B cell (primary cell): Measurements from ENCODE around the gene KCNQ5. TPM values are rescaled to one million over a fixed set of nuclear protein-coding genes. Genes with fewer than 3 reads are reported as not detected.

Experiments
- ATAC-seq: fragments of 200-7000 bp; cut with Tn5 transposase; one replicate; pipeline ENCODE4 v1.10.0; 2021; ENCODE audit warnings: low read depth, mild to moderate bottlenecking, moderate number of reproducible peaks, moderate library complexity
- CTCF ChIA-PET: fragments of 350-600 bp; sonication (Branson Sonifier 250); formaldehyde crosslinking; loops from one replicate; lab custom pipeline; 2021; ENCODE audit warnings: antibody characterized with exemption, inconsistent platforms; lab: Charles Lee
- POLR2A ChIA-PET: fragments of 350-600 bp; sonication (Branson Sonifier 250); formaldehyde crosslinking; loops from one replicate; lab custom pipeline; 2021; ENCODE audit warnings: antibody characterized with exemption; lab: Charles Lee
- DNase-seq: peaks from one replicate; pipeline ENCODE4 v3.0.0; 2013
- H2AFZ ChIP-seq: 2 replicates; pipeline ENCODE4 v1.6.1; 2012; ENCODE audit warnings: mild to moderate bottlenecking, low read depth, low read length; ENCODE audit not compliant: insufficient read depth, poor library complexity, severe bottlenecking
- H3K27ac ChIP-seq, 2 donors: 1 replicate in 1 of 2; 2 replicates in 1 of 2; pipeline ENCODE4 v1.5.1; 2012 to 2013; ENCODE audit warnings: low read length in 2 of 2, mild to moderate bottlenecking in 2 of 2, moderate library complexity in 1 of 2
- H3K27me3 ChIP-seq, 4 experiments: fragments of 200-600 bp in 1 of 4; sonication (generic) in 1 of 4; replicated peaks in 1 of 4; 1 replicate in 2 of 4; 2 replicates in 2 of 4; pipeline versions ENCODE4 v1.6.1 to v1.7.0; 2013 to 2016; ENCODE audit warnings: low read length in 3 of 4, mild to moderate bottlenecking in 2 of 4, mixed read lengths in 1 of 4, moderate library complexity in 1 of 4; ENCODE audit not compliant: insufficient read depth in 4 of 4, control insufficient read depth in 3 of 4; ENCODE audit errors: control extremely low read depth in 1 of 4
- H3K36me3 ChIP-seq, 2 experiments: replicated peaks in 1 of 2; 1 replicate in 1 of 2; 2 replicates in 1 of 2; pipeline versions ENCODE4 v1.6.1 to v1.7.1; 2013; ENCODE audit warnings: low read length in 1 of 2; ENCODE audit not compliant: insufficient read depth in 2 of 2, control insufficient read depth in 1 of 2; ENCODE audit errors: control extremely low read depth in 1 of 2, extremely low read depth in 1 of 2
- H3K4me1 ChIP-seq, 2 donors: fragments of 200-600 bp in 1 of 2; sonication (generic) in 1 of 2; 1 replicate in 1 of 2; 2 replicates in 1 of 2; pipeline versions ENCODE4 v1.5.1 to v1.6.1; 2013 to 2017; ENCODE audit warnings: low read length in 2 of 2; ENCODE audit not compliant: control insufficient read depth in 2 of 2, insufficient read depth in 2 of 2
- H3K4me2 ChIP-seq: replicated peaks from 2 replicates; pipeline ENCODE3; 2012; ENCODE audit warnings: mild to moderate bottlenecking, low read depth, low read length; ENCODE audit not compliant: poor library complexity, severe bottlenecking
- H3K4me3 ChIP-seq, 5 experiments: fragments of 200-600 bp in 1 of 5; sonication (generic) in 1 of 5; 1 replicate in 3 of 5; 2 replicates in 2 of 5; pipeline versions ENCODE4 v1.5.1 to v1.7.0; 2011 to 2016; ENCODE audit warnings: low read length in 4 of 5, mild to moderate bottlenecking in 4 of 5, low read depth in 2 of 5, control low read depth in 1 of 5, moderate library complexity in 1 of 5; ENCODE audit not compliant: insufficient read depth in 1 of 5; ENCODE audit errors: control extremely low read depth in 1 of 5, extremely low read depth in 1 of 5
- H3K79me2 ChIP-seq: fragments of 200-600 bp; sonication (generic); one replicate; pipeline ENCODE4 v1.6.0; 2016; ENCODE audit warnings: low read length; ENCODE audit not compliant: control insufficient read depth, insufficient read depth
- H3K9ac ChIP-seq: fragments of 200-600 bp; sonication (generic); 2 replicates; pipeline ENCODE4 v1.6.1; 2017; ENCODE audit warnings: mild to moderate bottlenecking, low read length, moderate library complexity
- H3K9me3 ChIP-seq, 3 donors: one replicate each; pipeline versions ENCODE4 v1.6.1 to v1.7.1; 2013; ENCODE audit warnings: low read length in 2 of 3; ENCODE audit not compliant: control insufficient read depth in 2 of 3, insufficient read depth in 1 of 3; ENCODE audit errors: control extremely low read depth in 1 of 3
- H4K20me1 ChIP-seq: 2 replicates; pipeline ENCODE4 v1.6.0; 2012; ENCODE audit warnings: mild to moderate bottlenecking, low read length; ENCODE audit not compliant: insufficient read depth, control insufficient read depth, poor library complexity, severe bottlenecking
- H3K27ac Mint-ChIP-seq: one replicate; pipeline ENCODE4 v1.8.0; 2021; ENCODE audit warnings: mixed read lengths
- H3K27me3 Mint-ChIP-seq: one replicate; pipeline ENCODE4 v1.8.0; 2021; ENCODE audit warnings: mixed read lengths
- H3K4me1 Mint-ChIP-seq: one replicate; pipeline ENCODE4 v1.8.0; 2021; ENCODE audit warnings: mixed read lengths
- H3K4me3 Mint-ChIP-seq: one replicate; pipeline ENCODE4 v1.8.0; 2021; ENCODE audit warnings: mixed read lengths
- H3K9me3 Mint-ChIP-seq: one replicate; pipeline ENCODE4 v1.8.0; 2022; ENCODE audit warnings: mixed read lengths; ENCODE audit not compliant: insufficient read depth
- EZH2 ChIP-seq: IDR thresholded peaks from 2 replicates; pipeline ENCODE4 v1.6.1; 2012; ENCODE audit warnings: borderline replicate concordance, low read depth, mild to moderate bottlenecking, moderate library complexity, low read length; ENCODE audit not compliant: insufficient read depth, poor library complexity, severe bottlenecking
- WGBS: methylation state at CpG from one replicate; pipeline ENCODE4 v1.1.5; 2013; ENCODE audit warnings: missing lambda C conversion rate; ENCODE audit not compliant: insufficient coverage; 5-methylcytosine and 5-hydroxymethylcytosine counted together
- intact Hi-C: fragments of 100-400 bp; cut with micrococcal nuclease; formaldehyde crosslinking; loops from one replicate; pipeline ENCODE4 v1.10.0; 2022
- polyA plus RNA-seq: library from polyadenylated mRNA; depleted of rRNA; stranded (reverse); fragments of >200 nt; gene quantifications from 2 replicates; pipeline ENCODE4 v1.2.3, GENCODE V29; 2012
- total RNA-seq, 2 donors: library from RNA; stranded (reverse); fragments of 120-200 nt in 1 of 2; gene quantifications; 1 replicate in 1 of 2; 2 replicates in 1 of 2; pipeline versions ENCODE4 v1.2.3 to v1.2.4, GENCODE V29; 2013 to 2022
- TF ChIP-seq, protein P1 (sequence below): fragments of 200-600 bp; IDR thresholded peaks from one replicate; pipeline ENCODE4 v1.8.0; 2022; ENCODE audit warnings: antibody characterized with exemption, mild to moderate bottlenecking

Gene KCNQ5
- total and polyA plus RNA-seq, 2 donors (not counting 1 experiment from before 2014, with no cell fraction given) = 2.3 to 9.4 TPM

DNA sequence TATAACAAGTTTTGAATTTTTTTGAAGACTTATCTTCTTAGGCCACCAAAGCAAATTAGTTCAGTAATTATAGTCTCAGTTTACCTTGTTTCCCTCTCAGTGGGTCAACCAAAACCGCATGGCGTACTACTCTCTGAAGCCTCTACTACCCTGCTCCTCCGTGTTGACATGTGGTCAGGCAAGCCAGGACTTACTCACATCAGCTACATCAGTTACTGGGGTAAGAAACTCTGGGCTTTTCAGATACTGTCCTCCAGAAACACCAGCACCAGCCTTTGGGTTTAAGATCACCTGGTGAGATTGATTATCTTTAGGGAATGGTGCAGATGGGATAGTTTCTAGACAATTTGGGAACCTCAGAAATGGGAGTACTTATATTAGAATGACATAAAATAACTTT, 55.1 kb downstream of the KCNQ5 start:
- Mint-ChIP-seq H3K27ac (no peak overlapping the region), H3K27me3 (no peaks in the 10 kb centered on the region), H3K9me3 (no peaks in the 10 kb centered on the region), H3K4me1 (no peaks in the 10 kb centered on the region), H3K4me3 (no peak overlapping the region)
- Histone ChIP-seq H3K4me3 (no peak overlapping the region), H3K4me2 (no peak overlapping the region), H3K4me1 (no peaks in the 10 kb centered on the region), H3K79me2 (peaks cover 12% of the 10 kb centered on the region), H3K9ac (no peak overlapping the region), H3K9me3 (no peaks in the 10 kb centered on the region), H4K20me1 (no peaks in the 10 kb centered on the region), H2AFZ (no peak overlapping the region), H3K27me3 (no peaks in the 10 kb centered on the region), H3K36me3 (peaks cover 0 to 2% of the 10 kb centered on the region in 2 experiments), H3K27ac (no peak overlapping the region)
- WGBS = 100% methylated on average over 2 of the region's 3 CpGs
- POLR2A ChIA-PET = no interaction called here
- ATAC-seq (no peak), DNase-seq (no peak)
- TF ChIP-seq, protein P1, sequence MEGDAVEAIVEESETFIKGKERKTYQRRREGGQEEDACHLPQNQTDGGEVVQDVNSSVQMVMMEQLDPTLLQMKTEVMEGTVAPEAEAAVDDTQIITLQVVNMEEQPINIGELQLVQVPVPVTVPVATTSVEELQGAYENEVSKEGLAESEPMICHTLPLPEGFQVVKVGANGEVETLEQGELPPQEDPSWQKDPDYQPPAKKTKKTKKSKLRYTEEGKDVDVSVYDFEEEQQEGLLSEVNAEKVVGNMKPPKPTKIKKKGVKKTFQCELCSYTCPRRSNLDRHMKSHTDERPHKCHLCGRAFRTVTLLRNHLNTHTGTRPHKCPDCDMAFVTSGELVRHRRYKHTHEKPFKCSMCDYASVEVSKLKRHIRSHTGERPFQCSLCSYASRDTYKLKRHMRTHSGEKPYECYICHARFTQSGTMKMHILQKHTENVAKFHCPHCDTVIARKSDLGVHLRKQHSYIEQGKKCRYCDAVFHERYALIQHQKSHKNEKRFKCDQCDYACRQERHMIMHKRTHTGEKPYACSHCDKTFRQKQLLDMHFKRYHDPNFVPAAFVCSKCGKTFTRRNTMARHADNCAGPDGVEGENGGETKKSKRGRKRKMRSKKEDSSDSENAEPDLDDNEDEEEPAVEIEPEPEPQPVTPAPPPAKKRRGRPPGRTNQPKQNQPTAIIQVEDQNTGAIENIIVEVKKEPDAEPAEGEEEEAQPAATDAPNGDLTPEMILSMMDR = no peak
- no peak for TF ChIP-seq EZH2
- intact Hi-C loops = no loop called here
- CTCF ChIA-PET = interaction anchor here (1.0 kb wide), 1 partner anchor 51 kb away, joined by 3 read pairs; no protein-coding TSS in a partner anchor

DNA sequence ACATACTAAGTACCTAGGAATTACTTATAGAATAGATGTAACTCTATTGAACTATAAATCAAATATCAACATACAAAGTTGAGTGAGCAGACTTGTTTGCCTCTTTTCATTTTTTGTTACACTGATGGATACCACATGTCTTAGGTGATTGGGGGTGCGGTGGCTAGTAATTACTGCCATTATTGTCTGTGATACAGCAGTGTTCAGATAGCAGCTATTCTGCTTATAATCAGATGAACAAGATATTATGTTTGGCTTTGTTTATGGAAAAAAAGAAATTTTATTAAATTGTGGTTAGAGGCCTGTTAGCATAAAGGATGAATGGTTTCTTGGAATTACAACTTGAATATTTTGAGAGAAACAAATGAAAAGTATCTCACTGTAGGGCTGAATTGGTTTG, 55.9 kb downstream of the KCNQ5 start:
- DNase-seq (no peak), ATAC-seq (no peak)
- no peak overlapping the region for H3K4me3 Mint-ChIP-seq
- no peak overlapping the region for H3K27ac ChIP-seq
- peaks cover 0 to 2% of the 10 kb centered on the region in 2 experiments for H3K36me3 ChIP-seq
- intact Hi-C loops = no loop called here
- no peaks in the 10 kb centered on the region for H3K4me1 ChIP-seq
- no peak overlapping the region for H3K9ac ChIP-seq
- H4K20me1 ChIP-seq = no peaks in the 10 kb centered on the region
- POLR2A ChIA-PET = no interaction called here
- WGBS = 100% methylated on average over 1 of the region's 1 CpG
- H3K4me2 ChIP-seq = no peak overlapping the region
- no peak overlapping the region for H2AFZ ChIP-seq
- no peaks in the 10 kb centered on the region for H3K9me3 Mint-ChIP-seq
- H3K27ac Mint-ChIP-seq = no peak overlapping the region
- peaks cover 9% of the 10 kb centered on the region for H3K79me2 ChIP-seq
- no peaks in the 10 kb centered on the region for H3K9me3 ChIP-seq
- H3K4me3 ChIP-seq = no peak overlapping the region
- H3K27me3 Mint-ChIP-seq = no peaks in the 10 kb centered on the region
- H3K27me3 ChIP-seq = no peaks in the 10 kb centered on the region
- TF ChIP-seq EZH2 = no peak
- TF ChIP-seq, protein P1 = no peak
- CTCF ChIA-PET = no interaction called here
- no peaks in the 10 kb centered on the region for H3K4me1 Mint-ChIP-seq
